MV-4-11 (cell line): ENCODE measurements around the gene COL24A1.
A peak's percentile ranks its signal among the peaks of the same experiment; 100 is the strongest.

Source experiments
- DNase-seq: peaks from one replicate; lab custom pipeline; 2025; lab: John Stamatoyannopoulos, UW

Gene COL24A1

GRCh38 chr1:86156566-86157455 lies at the start of gene COL24A1:
Gene COL24A1 (minus strand): TSS chr1:86156772. CDS start chr1:86156396, 376 bp downstream.
- peak; percentile 25 for DNase-seq

GRCh38 chr1:86205741-86206140 lies 49.2 kb upstream of the COL24A1 start:
- no peak for DNase-seq

- no peak for DNase-seq
Observed at GRCh38 chr1:86202552-86203340, 46.2 kb upstream of the COL24A1 start.

GRCh38 chr1:86201311-86201710 lies 44.7 kb upstream of the COL24A1 start:
- no peak for DNase-seq

GRCh38 chr1:86200901-86201300 lies 44.3 kb upstream of the COL24A1 start:
- no peak for DNase-seq

GRCh38 chr1:86197206-86197855 lies 40.8 kb upstream of the COL24A1 start:
- no peak for DNase-seq

GRCh38 chr1:86195281-86195680 lies 38.7 kb upstream of the COL24A1 start:
- no peak for DNase-seq

- DNase-seq = no peak
Observed at GRCh38 chr1:86194491-86195034, 38.0 kb upstream of the COL24A1 start.

- no peak for DNase-seq
Observed at GRCh38 chr1:86192417-86192816, 35.8 kb upstream of the COL24A1 start.

GRCh38 chr1:86191958-86192357 lies 35.4 kb upstream of the COL24A1 start:
- no peak for DNase-seq

- DNase-seq = no peak
Observed at GRCh38 chr1:86190873-86191272, 34.3 kb upstream of the COL24A1 start.

GRCh38 chr1:86184426-86184825 lies 27.9 kb upstream of the COL24A1 start:
- no peak for DNase-seq

- DNase-seq = no peak
Observed at GRCh38 chr1:86183810-86184209, 27.2 kb upstream of the COL24A1 start.

GRCh38 chr1:86176226-86176625 lies 19.7 kb upstream of the COL24A1 start:
- DNase-seq = no peak

- no peak for DNase-seq
Observed at GRCh38 chr1:86175756-86176155, 19.2 kb upstream of the COL24A1 start.

- DNase-seq = no peak
Observed at GRCh38 chr1:86169625-86170024, 13.1 kb upstream of the COL24A1 start.

- no peak for DNase-seq
Observed at GRCh38 chr1:86159800-86160199, 3.2 kb upstream of the COL24A1 start.

GRCh38 chr1:86155807-86156565 lies 586 bp downstream of the COL24A1 start:
- DNase-seq = no peak

- DNase-seq = no peak
Observed at GRCh38 chr1:86155051-86155806, 1.3 kb downstream of the COL24A1 start.

GRCh38 chr1:86154571-86155050 lies 2.0 kb downstream of the COL24A1 start:
- DNase-seq = no peak

- no peak for DNase-seq
Observed at GRCh38 chr1:86153836-86154235, 2.7 kb downstream of the COL24A1 start.
